HUES64 (cell line): ENCODE results near the gene AHCTF1.
"Not testable (repeated sequence)": the region's sequence is repeated elsewhere in the genome, so short reads cannot be mapped to it uniquely, and the experiment has no call there.

Experiments used
- H3K27ac ChIP-seq: 2 replicates; pipeline ENCODE4 v1.7.0; 2013; ENCODE audit warnings: low read depth, low read length, inconsistent platforms
- H3K27me3 ChIP-seq: 2 replicates; pipeline ENCODE4 v1.6.1; 2013; ENCODE audit warnings: mild to moderate bottlenecking, low read length; ENCODE audit not compliant: insufficient read depth
- H3K36me3 ChIP-seq: 2 replicates; pipeline ENCODE4 v1.6.1; 2013; ENCODE audit warnings: mild to moderate bottlenecking, low read length; ENCODE audit not compliant: insufficient read depth
- H3K4me1 ChIP-seq: 2 replicates; pipeline ENCODE4 v1.6.1; 2013; ENCODE audit warnings: mild to moderate bottlenecking, low read length, moderate library complexity; ENCODE audit not compliant: insufficient read depth
- H3K4me3 ChIP-seq: 2 replicates; pipeline ENCODE4 v1.5.1; 2013; ENCODE audit warnings: mild to moderate bottlenecking, low read length, moderate library complexity
- H3K9ac ChIP-seq: 2 replicates; pipeline ENCODE4 v1.6.1; 2013; ENCODE audit warnings: mild to moderate bottlenecking, low read depth, low read length
- H3K9me3 ChIP-seq: 2 replicates; pipeline ENCODE4 v1.6.1; 2013; ENCODE audit warnings: low read depth, low read length; ENCODE audit not compliant: insufficient read depth
- WGBS: fragments of 150-250, 120-280 bp; methylation state at CpG from one replicate; pipeline ENCODE4 v1.1.7; 2013; ENCODE audit warnings: missing lambda C conversion rate; 5-methylcytosine and 5-hydroxymethylcytosine counted together

AHCTF1 gene

DNA sequence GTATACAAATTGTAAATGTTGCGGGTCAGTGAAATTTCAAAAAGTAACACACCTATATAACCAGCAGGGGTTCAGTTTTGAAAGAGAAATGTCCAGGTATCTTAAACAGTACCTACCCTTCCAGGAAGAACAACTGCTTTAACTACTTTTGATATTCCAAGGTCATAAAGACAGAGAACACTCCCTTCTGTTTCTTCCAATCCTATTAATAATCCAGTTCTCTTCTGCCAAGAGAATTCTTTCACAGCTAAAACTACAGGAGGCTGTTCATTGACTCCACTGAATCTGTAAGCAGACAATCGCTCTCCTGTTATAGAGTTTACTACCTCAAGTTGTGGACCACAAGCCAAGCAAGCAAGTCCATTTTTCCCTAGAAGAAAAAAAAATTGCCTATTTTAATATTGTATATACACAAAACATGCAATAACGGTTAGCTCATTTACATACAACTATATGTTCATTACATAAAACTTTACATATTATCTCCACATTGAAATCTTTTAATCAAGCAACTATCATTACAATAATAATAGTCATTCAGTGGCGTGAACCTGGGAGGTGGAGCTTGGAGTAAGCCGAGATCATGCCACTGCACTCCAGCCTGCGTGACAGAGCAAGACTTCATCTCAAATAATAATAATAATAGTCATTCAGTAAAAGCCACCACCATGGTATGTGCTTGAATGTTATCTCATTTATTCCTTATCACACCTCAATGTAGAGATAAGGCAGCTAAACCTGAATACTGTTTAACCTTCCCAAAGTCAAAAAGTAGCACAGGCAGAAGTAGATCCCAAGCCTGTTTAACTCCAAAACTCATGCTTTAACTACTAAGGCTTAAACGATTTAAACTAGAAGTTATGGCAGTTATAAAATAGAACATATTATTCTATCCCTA lies 15.5 kb downstream of the AHCTF1 start:
- H3K4me1 ChIP-seq, H3K4me3 ChIP-seq, H3K9me3 ChIP-seq, H3K27ac ChIP-seq, H3K27me3 ChIP-seq, H3K9ac ChIP-seq: not testable (repeated sequence)
- 96% methylated on average over 6 of the region's 7 CpGs for WGBS
- H3K36me3 ChIP-seq = peaks cover 69% of the 10 kb centered on the region

GRCh38 chr1:246907472-246907871 lies 24.3 kb downstream of the AHCTF1 start:
- no peaks in the 10 kb centered on the region for H3K4me1 ChIP-seq
- peaks cover 87% of the 10 kb centered on the region for H3K36me3 ChIP-seq
- no peak overlapping the region for H3K27ac ChIP-seq
- no peaks in the 10 kb centered on the region for H3K27me3 ChIP-seq
- no peaks in the 10 kb centered on the region for H3K9me3 ChIP-seq
- WGBS = 78% methylated on average over 1 of the region's 1 CpG
- H3K4me3 ChIP-seq = no peak overlapping the region
- H3K9ac ChIP-seq = no peak overlapping the region

GRCh38 chr1:246906833-246907232 lies 24.9 kb downstream of the AHCTF1 start:
- Histone ChIP-seq H3K9me3 (no peaks in the 10 kb centered on the region), H3K4me3 (no peak overlapping the region), H3K9ac (no peak overlapping the region), H3K4me1 (no peaks in the 10 kb centered on the region), H3K27ac (no peak overlapping the region), H3K27me3 (no peaks in the 10 kb centered on the region), H3K36me3 (peaks cover 87% of the 10 kb centered on the region)
- WGBS = 91% methylated on average over 1 of the region's 1 CpG

- H3K4me1 ChIP-seq = no peaks in the 10 kb centered on the region
- H3K9me3 ChIP-seq = no peaks in the 10 kb centered on the region
- H3K27me3 ChIP-seq = no peaks in the 10 kb centered on the region
- 97% methylated on average over 5 of the region's 5 CpGs for WGBS
- H3K27ac ChIP-seq = no peak overlapping the region
- no peak overlapping the region for H3K9ac ChIP-seq
- H3K36me3 ChIP-seq = peaks cover 95% of the 10 kb centered on the region
- no peak overlapping the region for H3K4me3 ChIP-seq
Measured at GRCh38 chr1:246901874-246902273, 29.9 kb downstream of the AHCTF1 start.

DNA sequence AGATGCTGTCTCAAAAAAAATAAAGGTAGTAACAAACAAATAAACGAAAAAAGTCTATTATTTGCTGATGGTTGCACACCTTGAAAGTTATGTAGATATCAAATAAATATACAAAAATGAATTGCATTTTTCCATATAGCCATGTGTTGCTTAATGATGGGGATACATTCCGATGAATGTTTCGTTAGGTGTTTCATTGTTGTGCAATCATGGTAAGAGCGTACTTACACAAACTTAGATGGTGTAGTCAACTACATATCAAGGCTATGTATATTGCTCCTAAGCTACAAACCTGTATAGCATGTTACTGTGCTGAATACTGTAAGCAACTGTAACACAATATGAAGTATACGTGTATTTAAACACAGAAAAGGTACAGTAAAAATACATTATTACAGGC lies 34.4 kb downstream of the AHCTF1 start:
- Histone ChIP-seq H3K9ac (no peak overlapping the region), H3K9me3 (no peaks in the 10 kb centered on the region), H3K27ac (no peak overlapping the region), H3K4me3 (no peak overlapping the region), H3K4me1 (no peaks in the 10 kb centered on the region), H3K36me3 (peaks cover 94% of the 10 kb centered on the region), H3K27me3 (no peaks in the 10 kb centered on the region)
- 100% methylated on average over 4 of the region's 5 CpGs for WGBS

DNA sequence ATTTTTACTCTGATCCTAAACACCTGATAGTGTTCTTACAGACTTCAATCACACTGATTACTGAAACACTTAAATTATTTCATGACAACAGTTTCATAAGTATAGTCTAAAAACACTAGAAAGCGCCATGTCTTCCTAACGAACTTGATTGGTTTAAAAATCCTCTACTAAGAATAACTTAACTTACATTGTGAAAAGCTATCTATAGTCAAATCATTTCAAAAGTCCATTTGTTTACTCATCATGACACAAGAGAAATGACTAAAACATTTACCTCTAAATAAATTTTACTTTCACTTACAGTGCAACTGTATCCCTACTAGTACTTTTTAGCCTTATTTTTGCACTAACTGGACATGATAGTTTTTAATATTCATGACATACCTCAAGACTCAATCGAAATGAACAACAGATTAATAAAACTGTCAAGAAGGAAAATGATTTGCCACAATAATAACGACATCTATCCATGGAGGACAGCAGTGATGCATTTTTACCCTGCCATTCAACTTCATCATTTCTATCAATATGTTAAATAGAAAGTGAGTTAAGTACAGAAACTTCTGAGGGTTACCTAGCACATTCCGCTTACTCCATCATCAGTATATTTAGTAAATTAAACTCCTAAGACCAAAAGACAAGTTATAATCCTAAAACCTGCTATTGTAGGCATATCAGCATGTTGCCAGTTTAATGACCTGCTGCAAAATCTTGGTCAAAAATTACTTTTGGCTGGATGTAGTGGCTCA lies 38.4 kb downstream of the AHCTF1 start:
- Histone ChIP-seq H3K9me3 (no peaks in the 10 kb centered on the region), H3K27ac (no peak overlapping the region), H3K4me1 (no peaks in the 10 kb centered on the region), H3K36me3 (peaks cover 96% of the 10 kb centered on the region), H3K9ac (no peak overlapping the region), H3K4me3 (no peak overlapping the region), H3K27me3 (no peaks in the 10 kb centered on the region)
- WGBS = 91% methylated on average over 5 of the region's 5 CpGs

GRCh38 chr1:246891105-246891504 lies 40.6 kb downstream of the AHCTF1 start:
- no peak overlapping the region for H3K9ac ChIP-seq
- H3K9me3 ChIP-seq = no peaks in the 10 kb centered on the region
- no peaks in the 10 kb centered on the region for H3K4me1 ChIP-seq
- no peaks in the 10 kb centered on the region for H3K27me3 ChIP-seq
- no peak overlapping the region for H3K4me3 ChIP-seq
- H3K27ac ChIP-seq = no peak overlapping the region
- peaks cover 96% of the 10 kb centered on the region for H3K36me3 ChIP-seq

- H3K36me3 ChIP-seq = peaks cover 96% of the 10 kb centered on the region
- H3K9me3 ChIP-seq = no peaks in the 10 kb centered on the region
- no peak overlapping the region for H3K27ac ChIP-seq
- H3K4me1 ChIP-seq = no peaks in the 10 kb centered on the region
- H3K9ac ChIP-seq = no peak overlapping the region
- no peaks in the 10 kb centered on the region for H3K27me3 ChIP-seq
- no peak overlapping the region for H3K4me3 ChIP-seq
- WGBS = 87% methylated on average over 2 of the region's 2 CpGs
Measured at GRCh38 chr1:246888522-246888921, 43.2 kb downstream of the AHCTF1 start.

DNA sequence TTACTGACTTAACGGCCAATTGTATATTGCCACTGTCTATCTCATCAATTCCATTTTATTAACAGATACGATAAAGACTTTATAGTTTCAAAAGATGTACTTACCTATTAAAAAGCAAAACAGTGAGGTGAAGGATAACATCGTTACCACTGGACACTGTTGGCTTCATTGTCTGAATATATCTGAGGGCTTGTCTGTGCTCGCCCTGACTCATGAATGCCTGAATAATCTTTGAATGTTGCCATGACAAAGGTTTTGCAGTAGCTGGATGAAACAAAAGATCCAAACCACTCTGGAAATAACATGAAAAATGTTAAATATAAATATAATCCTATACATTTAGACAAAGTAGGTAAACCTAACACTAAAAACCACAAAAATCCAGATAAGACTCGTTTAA lies 46.4 kb downstream of the AHCTF1 start:
- H3K4me1 ChIP-seq, H3K9ac ChIP-seq, H3K4me3 ChIP-seq, H3K9me3 ChIP-seq, H3K27me3 ChIP-seq, H3K27ac ChIP-seq: not testable (repeated sequence)
- WGBS = 97% methylated on average over 2 of the region's 5 CpGs
- H3K36me3 ChIP-seq = peaks cover 92% of the 10 kb centered on the region

GRCh38 chr1:246878551-246878950 lies 53.2 kb downstream of the AHCTF1 start:
- H3K36me3 ChIP-seq = peaks cover 83% of the 10 kb centered on the region
- H3K27ac ChIP-seq = no peak overlapping the region
- no peaks in the 10 kb centered on the region for H3K4me1 ChIP-seq
- no peaks in the 10 kb centered on the region for H3K27me3 ChIP-seq
- H3K9ac ChIP-seq = no peak overlapping the region
- H3K4me3 ChIP-seq = no peak overlapping the region
- H3K9me3 ChIP-seq = no peaks in the 10 kb centered on the region
- 96% methylated on average over 3 of the region's 4 CpGs for WGBS

- Histone ChIP-seq H3K4me3 (no peak overlapping the region), H3K27me3 (no peaks in the 10 kb centered on the region), H3K4me1 (no peaks in the 10 kb centered on the region), H3K36me3 (peaks cover 89% of the 10 kb centered on the region), H3K27ac (no peak overlapping the region), H3K9me3 (no peaks in the 10 kb centered on the region), H3K9ac (no peak overlapping the region)
- 99% methylated on average over 3 of the region's 3 CpGs for WGBS
Measured at GRCh38 chr1:246876431-246876830, 55.3 kb downstream of the AHCTF1 start.
